SK-N-SH treated with all-trans-retinoic acid at 6 μM for 48 hours (cell line): ENCODE data around the gene HOXD12.

Source experiments
- ATAC-seq: fragments of 200-7000 bp; cut with Tn5 transposase; 3 replicates; pipeline ENCODE4 v1.9.1; 2020; ENCODE audit warnings: mild to moderate bottlenecking, moderate library complexity
- ARNTL ChIP-seq: fragments of 450-650 bp; formaldehyde crosslinking; IDR thresholded peaks from 2 replicates; pipeline ENCODE4 v1.5.0; 2020; ENCODE audit warnings: low read depth, mild to moderate bottlenecking, moderate library complexity, borderline replicate concordance
- BACH2 ChIP-seq: fragments of 250-450 bp; sonication (Bioruptor Pico); IDR thresholded peaks from 2 replicates; pipeline ENCODE4 v1.9.0; 2021; ENCODE audit warnings: mild to moderate bottlenecking, borderline replicate concordance
- CSDC2 ChIP-seq: fragments of 250-450 bp; sonication (Bioruptor Pico); IDR thresholded peaks from 2 replicates; pipeline ENCODE4 v1.5.0; 2020; ENCODE audit warnings: mild to moderate bottlenecking, moderate library complexity
- ESRRG ChIP-seq: fragments of 250-450 bp; sonication (Bioruptor Pico); IDR thresholded peaks from 2 replicates; pipeline ENCODE4 v1.6.1; 2021; ENCODE audit warnings: mild to moderate bottlenecking
- GLIS3 ChIP-seq: fragments of 250-450 bp; sonication (Bioruptor Pico); IDR thresholded peaks from 2 replicates; pipeline ENCODE4 v1.5.0; 2020; ENCODE audit warnings: mild to moderate bottlenecking, moderate library complexity
- ISL1 ChIP-seq: fragments of 250-450 bp; sonication (Bioruptor Pico); IDR thresholded peaks from 2 replicates; pipeline ENCODE4 v2.1.2; 2022; ENCODE audit warnings: mild to moderate bottlenecking, moderate library complexity
- OSR1 ChIP-seq: fragments of 250-450 bp; sonication (Bioruptor Pico); IDR thresholded peaks from 2 replicates; pipeline ENCODE4 v1.8.0; 2022; ENCODE audit warnings: moderate library complexity, mild to moderate bottlenecking, inconsistent platforms
- PPARA ChIP-seq: fragments of 250-450 bp; sonication (Bioruptor Pico); IDR thresholded peaks from 2 replicates; pipeline ENCODE4 v1.5.0; 2020; ENCODE audit warnings: mild to moderate bottlenecking, borderline replicate concordance
- RARB ChIP-seq: fragments of 250-450 bp; sonication (Bioruptor Pico); IDR thresholded peaks from 2 replicates; pipeline ENCODE4 v1.8.0; 2021; ENCODE audit warnings: mild to moderate bottlenecking, moderate library complexity
- SNAI2 ChIP-seq: fragments of 250-450 bp; sonication (Bioruptor Pico); IDR thresholded peaks from 2 replicates; pipeline ENCODE4 v1.5.0; 2020; ENCODE audit warnings: mild to moderate bottlenecking, moderate library complexity
- TCF4 ChIP-seq: fragments of 250-450 bp; sonication (Bioruptor Pico); IDR thresholded peaks from 2 replicates; pipeline ENCODE4 v1.8.0; 2021; ENCODE audit warnings: mild to moderate bottlenecking, moderate library complexity, borderline replicate concordance
- TOX ChIP-seq: fragments of 250-450 bp; sonication (Bioruptor Pico); IDR thresholded peaks from 2 replicates; pipeline ENCODE4 v1.8.0; 2021; ENCODE audit warnings: mild to moderate bottlenecking, moderate library complexity, borderline replicate concordance
- ZC3H10 ChIP-seq: fragments of 250-450 bp; sonication (Bioruptor Pico); IDR thresholded peaks from 2 replicates; pipeline ENCODE4 v1.5.1; 2021; ENCODE audit warnings: mild to moderate bottlenecking, moderate library complexity
- ZFP3 ChIP-seq: fragments of 250-450 bp; sonication (Bioruptor Pico); IDR thresholded peaks from 2 replicates; pipeline ENCODE4 v1.5.0; 2020; ENCODE audit warnings: mild to moderate bottlenecking, moderate library complexity
- ZNF565 ChIP-seq: fragments of 450-650 bp; formaldehyde crosslinking; conservative IDR thresholded peaks from 2 replicates; pipeline ENCODE4 v1.5.0; 2020; ENCODE audit warnings: low read depth, mild to moderate bottlenecking, moderate library complexity
- ZNF70 ChIP-seq: fragments of 450-650 bp; formaldehyde crosslinking; IDR thresholded peaks from 2 replicates; pipeline ENCODE4 v1.5.0; 2020; ENCODE audit warnings: mild to moderate bottlenecking, moderate library complexity
- ZNF8 ChIP-seq: fragments of 450-650 bp; formaldehyde crosslinking; IDR thresholded peaks from 2 replicates; pipeline ENCODE4 v1.5.0; 2020; ENCODE audit warnings: mild to moderate bottlenecking, moderate library complexity
- TF ChIP-seq, protein P1 (sequence below): fragments of 250-450 bp; sonication (Bioruptor Pico); IDR thresholded peaks from 2 replicates; pipeline ENCODE4 v1.8.0; 2021; ENCODE audit warnings: low read depth, mild to moderate bottlenecking, moderate library complexity, borderline replicate concordance
- TF ChIP-seq, protein P2 (sequence below): fragments of 250-450 bp; sonication (Bioruptor Pico); IDR thresholded peaks from 2 replicates; pipeline ENCODE4 v1.5.1; 2020; ENCODE audit warnings: low read depth, mild to moderate bottlenecking, moderate library complexity
- TF ChIP-seq, protein P3 (sequence below): fragments of 250-450 bp; sonication (Bioruptor Pico); IDR thresholded peaks from 2 replicates; pipeline ENCODE4 v1.5.1; 2021; ENCODE audit warnings: mild to moderate bottlenecking, moderate library complexity
- TF ChIP-seq, protein P4 (sequence below): fragments of 250-450 bp; sonication (Bioruptor Pico); IDR thresholded peaks from 2 replicates; pipeline ENCODE4 v1.8.0; 2020; ENCODE audit warnings: mild to moderate bottlenecking, moderate library complexity, borderline replicate concordance

HOXD12 gene

DNA sequence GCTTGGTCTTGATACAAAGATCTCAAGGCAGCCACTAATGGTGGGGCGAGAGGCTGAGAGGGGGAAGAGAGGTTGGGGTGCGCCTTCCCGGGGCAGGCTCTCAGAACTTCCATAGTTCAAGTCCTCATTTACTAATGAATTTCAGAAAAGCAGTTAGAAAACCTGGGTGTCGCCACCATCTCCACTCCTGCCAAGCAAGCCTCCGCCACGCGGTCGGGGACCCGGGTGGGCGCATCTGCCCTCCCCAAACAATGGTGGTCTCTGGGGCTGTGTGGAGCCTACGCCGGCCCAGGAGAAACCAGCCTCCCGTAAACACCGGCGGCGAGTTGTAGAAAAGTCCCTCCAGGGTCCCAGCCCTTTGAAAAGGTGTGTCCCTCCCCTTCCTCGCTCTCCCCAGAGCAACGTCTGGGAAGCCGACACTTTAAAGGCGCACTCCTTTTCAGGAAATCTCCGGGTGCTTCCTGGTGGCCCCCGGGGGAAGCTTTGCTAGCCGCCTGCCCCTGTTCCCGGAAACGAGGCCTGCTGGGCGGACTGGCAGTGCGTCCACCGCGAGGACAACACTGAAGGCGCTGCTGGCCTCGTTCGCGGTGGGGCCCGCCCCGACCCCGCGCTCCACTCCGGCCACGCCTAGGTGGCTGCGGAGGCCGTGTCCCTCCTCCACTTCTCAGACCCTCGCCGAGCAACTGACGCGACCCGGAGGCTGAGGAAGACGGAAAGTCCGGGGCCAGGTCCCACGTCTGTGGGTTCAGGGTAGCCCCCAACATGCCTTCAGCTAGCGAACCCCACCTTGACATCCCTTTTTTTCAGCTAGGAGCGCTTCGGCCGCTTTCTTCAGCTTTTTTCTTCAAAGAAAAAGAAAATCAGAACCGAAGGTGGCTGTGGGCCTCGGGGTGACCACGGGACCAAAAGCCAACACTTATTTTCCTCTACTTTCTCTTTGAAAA lies 32.7 kb upstream of the HOXD12 start:
- no peak for ATAC-seq
- TF ChIP-seq, protein P1, sequence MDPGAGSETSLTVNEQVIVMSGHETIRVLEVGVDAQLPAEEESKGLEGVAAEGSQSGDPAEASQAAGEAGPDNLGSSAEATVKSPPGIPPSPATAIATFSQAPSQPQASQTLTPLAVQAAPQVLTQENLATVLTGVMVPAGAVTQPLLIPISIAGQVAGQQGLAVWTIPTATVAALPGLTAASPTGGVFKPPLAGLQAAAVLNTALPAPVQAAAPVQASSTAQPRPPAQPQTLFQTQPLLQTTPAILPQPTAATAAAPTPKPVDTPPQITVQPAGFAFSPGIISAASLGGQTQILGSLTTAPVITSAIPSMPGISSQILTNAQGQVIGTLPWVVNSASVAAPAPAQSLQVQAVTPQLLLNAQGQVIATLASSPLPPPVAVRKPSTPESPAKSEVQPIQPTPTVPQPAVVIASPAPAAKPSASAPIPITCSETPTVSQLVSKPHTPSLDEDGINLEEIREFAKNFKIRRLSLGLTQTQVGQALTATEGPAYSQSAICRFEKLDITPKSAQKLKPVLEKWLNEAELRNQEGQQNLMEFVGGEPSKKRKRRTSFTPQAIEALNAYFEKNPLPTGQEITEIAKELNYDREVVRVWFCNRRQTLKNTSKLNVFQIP, result no peak
- no peak for TF ChIP-seq RARB (CRISPR knock-in tag)
- TF ChIP-seq OSR1 (CRISPR knock-in tag), result no peak
- no peak for TF ChIP-seq PPARA (CRISPR knock-in tag)
- TF ChIP-seq, protein P2, sequence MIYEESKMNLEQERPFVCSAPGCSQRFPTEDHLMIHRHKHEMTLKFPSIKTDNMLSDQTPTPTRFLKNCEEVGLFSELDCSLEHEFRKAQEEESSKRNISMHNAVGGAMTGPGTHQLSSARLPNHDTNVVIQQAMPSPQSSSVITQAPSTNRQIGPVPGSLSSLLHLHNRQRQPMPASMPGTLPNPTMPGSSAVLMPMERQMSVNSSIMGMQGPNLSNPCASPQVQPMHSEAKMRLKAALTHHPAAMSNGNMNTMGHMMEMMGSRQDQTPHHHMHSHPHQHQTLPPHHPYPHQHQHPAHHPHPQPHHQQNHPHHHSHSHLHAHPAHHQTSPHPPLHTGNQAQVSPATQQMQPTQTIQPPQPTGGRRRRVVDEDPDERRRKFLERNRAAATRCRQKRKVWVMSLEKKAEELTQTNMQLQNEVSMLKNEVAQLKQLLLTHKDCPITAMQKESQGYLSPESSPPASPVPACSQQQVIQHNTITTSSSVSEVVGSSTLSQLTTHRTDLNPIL (CRISPR knock-in tag), result no peak
- no peak for TF ChIP-seq ISL1 (CRISPR knock-in tag)
- TF ChIP-seq BACH2 (CRISPR knock-in tag), result no peak

DNA sequence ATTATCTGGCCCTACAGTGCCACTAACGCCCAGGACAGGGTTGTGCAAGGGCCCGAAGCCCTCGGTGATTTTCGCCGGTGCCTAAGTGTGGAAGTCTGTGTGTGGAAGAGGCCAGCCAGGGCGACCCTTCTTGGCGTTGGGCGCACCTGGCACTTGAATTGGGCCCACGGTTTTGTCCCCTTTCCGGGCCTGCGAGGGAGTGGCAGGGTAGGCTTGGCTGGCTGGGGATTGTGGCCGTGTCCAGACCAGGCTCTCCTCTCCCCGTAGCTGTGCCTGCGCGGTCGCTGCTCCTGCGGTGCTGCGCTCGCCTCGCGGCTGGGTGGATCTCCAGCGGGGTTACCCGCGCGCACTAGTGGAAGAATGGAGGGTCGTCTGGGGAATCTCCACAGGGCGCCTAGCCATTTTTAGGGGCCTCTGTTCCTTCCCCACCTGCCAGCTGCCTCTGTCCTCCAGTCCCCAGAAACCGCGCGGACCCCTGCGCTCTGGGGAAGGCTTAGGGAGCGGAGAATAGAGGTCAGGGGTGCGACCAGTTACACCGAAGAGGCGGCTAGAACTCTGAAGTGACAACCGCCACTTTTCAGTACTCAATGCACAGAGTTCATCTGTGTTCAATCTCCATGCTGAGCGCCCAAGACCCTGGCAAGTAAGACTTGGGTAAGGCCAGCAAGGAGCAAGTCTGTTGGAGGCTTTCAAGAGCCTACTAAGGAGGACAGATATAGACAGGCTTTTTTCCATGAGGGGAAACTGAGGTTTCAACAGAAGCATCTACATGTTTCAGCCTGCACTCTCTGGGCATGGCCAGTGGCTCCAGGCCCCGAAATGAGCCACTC lies 31.8 kb upstream of the HOXD12 start:
- TF ChIP-seq RARB (CRISPR knock-in tag) (no peak), ZC3H10 (CRISPR knock-in tag) (no peak), TOX (CRISPR knock-in tag) (no peak), SNAI2 (CRISPR knock-in tag) (no peak), TCF4 (CRISPR knock-in tag) (no peak), GLIS3 (CRISPR knock-in tag) (no peak), OSR1 (CRISPR knock-in tag) (no peak), ZFP3 (no peak), PPARA (CRISPR knock-in tag) (no peak), ZNF70 (CRISPR knock-in tag) (no peak), ZNF8 (CRISPR knock-in tag) (no peak), ZNF565 (CRISPR knock-in tag) (no peak), CSDC2 (CRISPR knock-in tag) (no peak)
- TF ChIP-seq, protein P1, result no peak
- TF ChIP-seq, protein P3, sequence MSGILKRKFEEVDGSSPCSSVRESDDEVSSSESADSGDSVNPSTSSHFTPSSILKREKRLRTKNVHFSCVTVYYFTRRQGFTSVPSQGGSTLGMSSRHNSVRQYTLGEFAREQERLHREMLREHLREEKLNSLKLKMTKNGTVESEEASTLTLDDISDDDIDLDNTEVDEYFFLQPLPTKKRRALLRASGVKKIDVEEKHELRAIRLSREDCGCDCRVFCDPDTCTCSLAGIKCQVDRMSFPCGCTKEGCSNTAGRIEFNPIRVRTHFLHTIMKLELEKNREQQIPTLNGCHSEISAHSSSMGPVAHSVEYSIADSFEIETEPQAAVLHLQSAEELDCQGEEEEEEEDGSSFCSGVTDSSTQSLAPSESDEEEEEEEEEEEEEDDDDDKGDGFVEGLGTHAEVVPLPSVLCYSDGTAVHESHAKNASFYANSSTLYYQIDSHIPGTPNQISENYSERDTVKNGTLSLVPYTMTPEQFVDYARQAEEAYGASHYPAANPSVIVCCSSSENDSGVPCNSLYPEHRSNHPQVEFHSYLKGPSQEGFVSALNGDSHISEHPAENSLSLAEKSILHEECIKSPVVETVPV (CRISPR knock-in tag), result no peak
- TF ChIP-seq, protein P4, sequence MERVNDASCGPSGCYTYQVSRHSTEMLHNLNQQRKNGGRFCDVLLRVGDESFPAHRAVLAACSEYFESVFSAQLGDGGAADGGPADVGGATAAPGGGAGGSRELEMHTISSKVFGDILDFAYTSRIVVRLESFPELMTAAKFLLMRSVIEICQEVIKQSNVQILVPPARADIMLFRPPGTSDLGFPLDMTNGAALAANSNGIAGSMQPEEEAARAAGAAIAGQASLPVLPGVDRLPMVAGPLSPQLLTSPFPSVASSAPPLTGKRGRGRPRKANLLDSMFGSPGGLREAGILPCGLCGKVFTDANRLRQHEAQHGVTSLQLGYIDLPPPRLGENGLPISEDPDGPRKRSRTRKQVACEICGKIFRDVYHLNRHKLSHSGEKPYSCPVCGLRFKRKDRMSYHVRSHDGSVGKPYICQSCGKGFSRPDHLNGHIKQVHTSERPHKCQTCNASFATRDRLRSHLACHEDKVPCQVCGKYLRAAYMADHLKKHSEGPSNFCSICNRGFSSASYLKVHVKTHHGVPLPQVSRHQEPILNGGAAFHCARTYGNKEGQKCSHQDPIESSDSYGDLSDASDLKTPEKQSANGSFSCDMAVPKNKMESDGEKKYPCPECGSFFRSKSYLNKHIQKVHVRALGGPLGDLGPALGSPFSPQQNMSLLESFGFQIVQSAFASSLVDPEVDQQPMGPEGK (CRISPR knock-in tag), result no peak
- no peak for ATAC-seq

DNA sequence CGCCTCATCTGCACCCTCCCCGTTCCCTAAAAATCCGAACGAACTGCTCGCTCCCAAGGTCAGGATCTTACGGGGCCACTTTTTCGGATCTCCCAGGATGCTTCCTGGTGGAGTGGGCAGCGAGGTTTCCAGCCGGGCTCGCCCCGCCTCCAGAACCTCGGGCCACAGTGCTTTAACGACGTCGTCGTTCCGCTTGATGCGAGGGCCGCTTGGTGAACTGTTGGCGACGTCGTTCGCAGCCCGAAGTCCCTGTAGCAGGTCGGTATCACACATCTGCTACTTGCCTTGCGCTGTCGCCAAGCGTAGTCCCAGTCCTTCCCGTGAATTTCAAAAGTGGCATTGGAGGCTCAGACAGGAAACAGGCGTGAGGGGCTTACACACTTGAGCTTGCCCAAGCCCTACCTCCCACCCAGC lies 31.2 kb upstream of the HOXD12 start:
- ATAC-seq, result no peak
- TF ChIP-seq SNAI2 (CRISPR knock-in tag) (no peak), ARNTL (CRISPR knock-in tag) (no peak), ISL1 (CRISPR knock-in tag) (no peak), TCF4 (CRISPR knock-in tag) (no peak), ZFP3 (no peak), ZNF70 (CRISPR knock-in tag) (no peak), ESRRG (CRISPR knock-in tag) (no peak), OSR1 (CRISPR knock-in tag) (no peak), GLIS3 (CRISPR knock-in tag) (no peak), RARB (CRISPR knock-in tag) (no peak), ZNF565 (CRISPR knock-in tag) (no peak), BACH2 (CRISPR knock-in tag) (no peak)
- TF ChIP-seq, protein P3 (CRISPR knock-in tag), result no peak
- TF ChIP-seq, protein P4 (CRISPR knock-in tag), result no peak
- TF ChIP-seq, protein P2 (CRISPR knock-in tag), result no peak
